GM21737 (cell line): ENCODE measurements around the gene MEP1B.
A peak's percentile ranks its signal among the peaks of the same experiment; 100 is the strongest.
"Not testable (repeated sequence)": the region's sequence is repeated elsewhere in the genome, so short reads cannot be mapped to it uniquely, and the experiment has no call there.

Experiments used
- ATAC-seq: cut with Tn5 transposase; IDR thresholded peaks from one replicate; pipeline ENCODE4 v1.9.1; 2021; ENCODE audit warnings: mild to moderate bottlenecking, moderate library complexity; ENCODE audit not compliant: unreplicated experiment

MEP1B gene

DNA sequence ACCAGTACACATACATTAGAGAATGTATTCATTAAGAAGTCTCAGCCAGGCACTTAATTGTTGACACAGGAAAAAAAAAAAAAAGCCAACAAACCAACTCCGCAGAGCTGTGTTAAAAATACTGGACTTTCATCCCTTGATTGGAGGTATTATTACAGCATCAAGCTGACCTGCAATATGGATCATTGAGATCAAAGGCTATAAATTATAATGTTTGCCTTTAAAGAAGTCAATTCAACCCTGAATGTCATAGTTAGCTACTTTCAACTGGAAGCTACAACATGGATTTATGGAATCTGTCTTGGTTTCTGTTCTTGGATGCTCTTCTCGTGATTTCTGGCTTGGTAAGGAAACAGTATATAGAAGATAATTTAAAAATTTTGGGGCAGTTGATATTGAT is at the start of gene MEP1B:
Gene MEP1B, plus strand, starts transcription at position 250 of the 400 bp plus-strand sequence. Its CDS starts 32 bp downstream, at position 282.
- ATAC-seq, result no peak

- no peak for ATAC-seq
Observed at GRCh38 chr18:32148185-32148870, 41.5 kb upstream of the MEP1B start.

GRCh38 chr18:32152705-32153448 is 37.0 kb upstream of the MEP1B start:
- ATAC-seq, result peak; percentile 91

DNA sequence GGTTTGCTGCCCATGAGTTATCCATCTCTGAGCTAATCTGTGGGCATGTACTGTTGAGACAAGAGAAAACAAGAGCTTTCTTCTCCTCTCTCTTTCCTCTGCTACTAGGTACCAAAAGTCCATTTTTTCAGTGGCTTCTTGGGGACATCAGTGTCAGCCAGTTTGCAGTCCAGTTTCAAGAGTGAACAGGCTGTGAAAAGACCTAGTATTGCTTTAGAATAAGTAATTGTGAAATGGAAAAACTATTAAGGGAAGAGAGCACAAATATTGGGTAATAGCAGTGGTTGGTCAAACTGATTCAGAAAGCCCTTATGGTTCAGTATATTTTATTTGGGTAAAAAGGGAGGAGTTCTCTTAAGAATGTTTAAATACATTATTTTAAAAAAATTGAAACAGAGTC is 33.0 kb upstream of the MEP1B start:
- ATAC-seq, result no peak

DNA sequence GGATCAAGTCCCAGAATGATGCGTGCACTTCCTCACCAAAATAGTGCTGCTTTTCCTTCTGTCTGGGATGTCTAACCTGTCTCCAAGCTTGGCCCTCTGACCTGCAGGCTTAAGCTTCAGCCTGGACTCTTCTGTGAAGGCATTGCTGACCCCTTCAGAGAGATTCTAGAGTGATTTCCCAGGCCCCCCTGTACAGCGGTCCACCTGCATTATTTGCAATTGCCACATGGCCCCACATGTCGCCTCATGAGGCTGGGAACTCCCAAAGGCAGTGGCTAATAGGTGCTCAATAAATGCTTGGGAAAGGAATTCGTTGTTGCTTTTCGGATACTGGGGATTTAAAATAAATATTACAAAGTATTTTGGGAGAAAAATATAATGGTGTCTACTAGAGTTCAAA is 32.3 kb upstream of the MEP1B start:
- ATAC-seq, result no peak

DNA sequence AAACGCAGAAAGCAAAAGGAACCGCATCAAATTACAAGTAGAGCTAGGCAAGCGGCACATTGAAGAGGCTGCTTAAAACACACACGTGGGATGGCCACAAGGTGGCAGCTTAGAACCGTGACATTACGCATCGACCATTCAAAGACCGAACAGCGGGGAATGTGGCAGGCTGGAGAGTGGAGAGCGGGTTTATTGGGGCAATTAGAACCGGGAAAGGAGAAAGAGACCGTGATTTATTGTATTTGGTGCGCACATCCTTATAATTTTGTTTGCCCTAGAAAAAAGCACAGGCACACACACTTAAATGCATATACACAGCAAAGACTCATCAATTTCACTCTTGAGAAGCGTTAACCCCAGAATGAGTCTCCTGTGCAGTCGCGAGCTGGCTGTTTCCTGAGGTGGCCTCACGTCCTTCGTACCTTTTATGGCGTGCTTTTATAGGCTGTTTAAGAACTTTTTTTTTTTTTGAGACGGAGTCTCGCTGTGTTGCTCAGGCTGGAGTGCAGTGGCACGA is 31.7 kb upstream of the MEP1B start:
- peak; percentile 88 for ATAC-seq

DNA sequence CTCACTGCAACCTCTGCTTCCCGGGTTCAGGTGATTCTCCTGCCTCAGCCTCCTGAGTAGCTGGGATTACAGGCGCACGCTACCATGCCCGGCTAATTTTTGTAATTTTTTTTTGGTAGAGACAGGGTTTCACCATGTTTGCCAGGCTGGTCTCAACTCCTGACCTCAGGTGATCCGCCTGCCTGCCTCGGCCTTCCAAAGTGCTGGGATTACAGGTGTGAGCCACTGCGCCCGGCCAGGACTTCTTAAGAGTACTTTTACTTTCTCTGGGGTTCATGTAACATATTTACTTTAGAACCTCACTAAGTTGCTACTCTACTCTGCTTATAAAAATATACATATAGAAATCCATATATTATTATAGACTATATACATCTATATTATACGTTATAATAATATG is 31.2 kb upstream of the MEP1B start:
- ATAC-seq, result not testable (repeated sequence)

DNA sequence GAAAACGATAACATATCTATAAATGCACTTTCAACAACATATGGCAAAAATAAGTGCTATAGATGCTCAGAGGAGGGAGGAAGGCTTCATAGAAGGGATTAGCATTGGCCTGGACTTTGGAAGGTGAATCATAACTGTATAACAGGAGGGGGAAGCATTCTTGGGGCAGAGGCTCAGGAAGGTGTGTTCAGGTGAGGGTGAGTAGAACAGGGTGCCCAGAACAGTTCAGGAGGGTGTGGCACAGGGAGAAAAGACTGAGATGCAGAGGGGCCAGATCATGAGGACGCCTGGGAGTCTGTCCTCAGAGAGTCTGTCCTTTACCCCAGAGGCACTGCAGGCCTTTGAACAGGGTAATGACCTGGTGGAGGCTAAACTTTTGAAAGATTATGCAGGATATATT is 29.3 kb upstream of the MEP1B start:
- ATAC-seq, result no peak

- no peak for ATAC-seq
Observed at GRCh38 chr18:32167980-32168730, 21.7 kb upstream of the MEP1B start.

DNA sequence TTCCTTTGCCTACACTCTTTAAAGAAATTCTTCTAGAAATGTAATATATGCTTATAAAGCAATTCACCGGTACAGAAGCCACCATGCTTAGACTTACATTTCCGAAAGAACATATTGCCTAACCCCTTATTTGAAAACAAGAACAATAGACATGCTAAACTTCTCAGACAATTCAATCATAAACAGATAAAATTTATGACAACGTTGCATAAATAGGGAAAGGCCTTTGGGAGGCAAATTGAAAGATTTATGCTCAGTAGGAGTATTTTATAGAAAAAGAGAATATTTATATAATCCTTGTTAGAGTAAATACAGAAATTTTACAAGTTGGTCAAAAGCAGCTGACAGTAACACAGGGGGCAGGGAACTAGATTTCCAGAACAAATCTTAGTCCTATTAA is 16.2 kb upstream of the MEP1B start:
- ATAC-seq, result no peak

GRCh38 chr18:32174719-32175118 is 15.1 kb upstream of the MEP1B start:
- no peak for ATAC-seq

DNA sequence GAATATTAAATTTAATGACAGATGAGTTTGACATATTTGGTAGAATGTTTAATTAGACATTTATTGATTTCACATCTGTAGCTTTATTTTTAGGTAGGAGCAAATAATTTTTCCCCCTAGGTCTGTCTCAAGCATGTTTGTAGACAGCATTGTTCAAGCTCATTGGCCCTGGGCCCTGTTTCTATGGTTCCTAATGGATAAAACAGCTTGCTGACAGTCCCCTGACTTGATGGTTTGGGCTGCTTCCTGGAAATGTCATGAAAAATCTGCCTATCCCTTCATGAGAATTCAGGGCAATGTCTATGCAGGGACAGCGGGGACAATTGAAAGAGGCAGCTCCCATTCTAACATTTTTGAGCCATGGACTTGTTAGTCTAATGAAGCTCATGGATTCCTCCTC is 14.6 kb upstream of the MEP1B start:
- ATAC-seq, result no peak

DNA sequence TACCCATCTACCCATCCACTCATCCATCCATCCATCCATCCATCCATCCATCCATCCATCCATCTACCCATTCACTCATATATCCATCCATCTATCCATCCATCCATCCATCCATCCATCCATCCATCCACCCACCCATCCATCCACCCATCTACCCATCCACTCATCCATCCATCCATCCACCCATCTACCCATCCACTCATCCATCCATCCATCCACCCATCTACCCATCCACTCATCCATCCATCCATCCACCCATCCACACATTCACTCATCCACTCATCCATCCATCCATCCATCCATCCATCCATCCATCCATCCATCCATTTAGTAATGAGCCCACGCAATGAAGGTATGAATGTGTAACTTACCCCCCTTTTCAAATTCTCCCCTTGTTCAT is 13.1 kb upstream of the MEP1B start:
- not testable (repeated sequence) for ATAC-seq

GRCh38 chr18:32177530-32177929 is 12.3 kb upstream of the MEP1B start:
- ATAC-seq, result no peak

DNA sequence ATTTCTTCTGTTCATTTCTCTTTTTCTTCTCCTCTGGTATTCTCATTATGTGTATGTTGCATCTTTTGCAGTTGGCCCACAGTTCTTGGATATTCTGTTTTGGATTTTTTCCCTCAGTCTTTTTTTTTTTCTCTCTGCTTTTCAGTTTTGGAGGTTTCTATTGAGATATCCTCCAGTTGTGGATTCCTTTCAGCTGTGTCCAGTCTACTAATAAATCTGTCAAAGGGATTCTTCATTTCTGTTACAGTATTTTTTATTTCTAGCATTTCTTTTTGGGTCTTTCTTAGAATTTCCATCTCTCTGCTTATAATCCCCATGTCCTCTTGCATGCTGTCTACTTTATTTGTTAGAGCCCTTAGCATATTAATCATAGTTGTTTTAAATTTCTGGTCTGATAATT is 6.3 kb upstream of the MEP1B start:
- no peak for ATAC-seq

DNA sequence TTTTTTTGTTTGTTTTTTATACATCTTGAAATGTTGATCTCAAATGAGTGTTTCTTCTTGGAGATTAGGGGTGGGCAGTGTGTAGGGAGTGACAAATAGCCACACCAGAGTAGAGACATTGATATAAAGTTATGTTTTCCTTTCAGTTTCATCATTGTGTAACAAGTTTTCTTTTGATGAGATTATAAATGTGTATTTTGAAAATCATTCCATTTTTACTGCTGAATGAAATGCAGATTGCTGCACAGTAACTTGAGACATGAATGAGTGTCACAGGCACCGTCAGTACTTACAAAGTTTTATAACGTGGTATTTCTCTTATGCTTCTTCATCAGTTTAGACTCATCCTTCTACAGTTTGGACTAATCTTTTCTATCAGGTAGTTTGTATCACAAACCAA is 370 bp downstream of the MEP1B start:
- ATAC-seq, result no peak

DNA sequence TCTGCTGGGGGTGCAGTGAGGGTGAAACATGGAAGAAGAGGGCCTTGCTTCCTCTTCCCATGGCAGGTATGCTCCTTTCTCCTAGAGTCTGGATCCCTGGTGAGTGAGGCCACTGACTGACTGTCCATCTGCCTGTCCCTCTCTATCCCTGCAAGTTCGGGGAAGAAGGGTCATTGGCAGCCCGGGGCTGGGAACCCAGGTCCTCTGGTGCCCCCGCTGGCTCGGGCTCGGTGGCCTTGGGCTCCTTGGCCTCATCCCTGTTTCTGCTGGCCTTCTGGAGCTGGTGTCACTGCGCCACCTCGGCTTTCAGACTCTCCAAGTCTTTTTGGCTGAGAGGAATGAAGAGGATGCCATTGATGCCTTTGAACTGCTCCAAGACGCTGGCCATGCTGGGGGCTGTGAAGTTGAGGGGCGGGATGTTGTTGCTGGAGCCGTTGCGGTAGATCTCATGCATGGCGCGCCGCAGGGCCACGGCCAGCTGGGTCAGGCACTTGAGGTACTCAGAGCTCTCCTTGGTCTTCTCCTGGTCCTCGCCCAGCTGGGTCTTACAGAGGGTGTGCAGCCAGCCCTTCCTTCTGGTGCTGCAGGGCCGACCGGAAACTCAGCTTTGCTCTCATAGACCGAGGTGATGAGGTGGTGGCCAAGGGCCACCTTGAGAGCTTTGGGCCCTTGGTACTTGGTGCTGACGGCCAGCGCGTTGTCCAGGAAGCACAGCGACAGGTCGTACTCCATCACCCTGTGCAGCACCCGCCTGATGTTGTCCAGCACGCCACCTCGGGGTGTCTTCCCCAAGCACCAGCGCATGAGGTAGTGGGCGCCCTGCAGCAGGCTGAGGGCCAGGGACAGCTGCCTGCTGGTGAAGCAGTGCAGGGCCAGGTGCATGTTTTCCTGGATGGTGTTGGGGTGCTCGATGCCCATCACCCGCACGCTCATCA is 6.3 kb downstream of the MEP1B start:
- ATAC-seq, result no peak

DNA sequence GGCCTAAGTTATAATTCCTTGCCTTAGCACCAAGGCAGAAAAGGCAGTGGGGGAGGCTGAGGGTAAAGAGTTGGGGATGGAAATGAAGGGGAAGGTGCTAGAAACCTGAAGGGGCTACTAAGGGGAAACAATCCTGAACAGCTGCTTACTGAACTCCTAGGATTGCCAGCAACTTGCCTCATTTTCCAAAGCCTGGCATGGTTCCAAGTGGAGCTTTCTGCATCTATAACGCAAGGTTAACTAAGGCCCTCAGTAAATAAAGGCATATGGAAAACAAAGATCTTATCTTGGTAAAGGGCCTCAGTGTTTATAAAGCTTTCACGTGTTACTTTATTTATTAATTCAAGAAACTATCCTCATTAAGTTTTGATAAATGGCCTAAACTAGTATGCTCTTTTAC is 10.9 kb downstream of the MEP1B start:
- no peak for ATAC-seq

GRCh38 chr18:32201948-32202672 is 12.3 kb downstream of the MEP1B start:
- ATAC-seq, result no peak

GRCh38 chr18:32208023-32208422 is 18.2 kb downstream of the MEP1B start:
- ATAC-seq, result no peak
